Measurements from ENCODE around the gene TTYH1. TPM values are rescaled to one million over a fixed set of nuclear protein-coding genes. Genes with fewer than 3 reads are reported as not detected.
A peak's percentile ranks its signal among the peaks of the same experiment; 100 is the strongest.

TTYH1 gene
- total RNA-seq, 1 donor from 2014 or later: 2.9 TPM

GRCh38 chr19:54470991-54471782 is 55.9 kb downstream of the TTYH1 start:
- no peaks in the 10 kb centered on the region for H3K4me1 Mint-ChIP-seq (ENCODE audit: low read depth, unreplicated experiment)
- H3K4me3 Mint-ChIP-seq (ENCODE audit: unreplicated experiment): peak overlapping the region; percentile 54
- no peak overlapping the region for H3K27ac Mint-ChIP-seq (ENCODE audit: unreplicated experiment)
- no peak for TF ChIP-seq CTCF (IDR thresholded peaks at IDR 0.05; ENCODE audit: partially characterized antibody, unreplicated experiment)
- H3K27me3 Mint-ChIP-seq (ENCODE audit: unreplicated experiment): peaks cover 18% of the 10 kb centered on the region
- H3K36me3 Mint-ChIP-seq (ENCODE audit: unreplicated experiment): no peaks in the 10 kb centered on the region
- peaks cover 2% of the 10 kb centered on the region for H3K9me3 Mint-ChIP-seq (ENCODE audit: unreplicated experiment)
- no peak for DNase-seq

DNA sequence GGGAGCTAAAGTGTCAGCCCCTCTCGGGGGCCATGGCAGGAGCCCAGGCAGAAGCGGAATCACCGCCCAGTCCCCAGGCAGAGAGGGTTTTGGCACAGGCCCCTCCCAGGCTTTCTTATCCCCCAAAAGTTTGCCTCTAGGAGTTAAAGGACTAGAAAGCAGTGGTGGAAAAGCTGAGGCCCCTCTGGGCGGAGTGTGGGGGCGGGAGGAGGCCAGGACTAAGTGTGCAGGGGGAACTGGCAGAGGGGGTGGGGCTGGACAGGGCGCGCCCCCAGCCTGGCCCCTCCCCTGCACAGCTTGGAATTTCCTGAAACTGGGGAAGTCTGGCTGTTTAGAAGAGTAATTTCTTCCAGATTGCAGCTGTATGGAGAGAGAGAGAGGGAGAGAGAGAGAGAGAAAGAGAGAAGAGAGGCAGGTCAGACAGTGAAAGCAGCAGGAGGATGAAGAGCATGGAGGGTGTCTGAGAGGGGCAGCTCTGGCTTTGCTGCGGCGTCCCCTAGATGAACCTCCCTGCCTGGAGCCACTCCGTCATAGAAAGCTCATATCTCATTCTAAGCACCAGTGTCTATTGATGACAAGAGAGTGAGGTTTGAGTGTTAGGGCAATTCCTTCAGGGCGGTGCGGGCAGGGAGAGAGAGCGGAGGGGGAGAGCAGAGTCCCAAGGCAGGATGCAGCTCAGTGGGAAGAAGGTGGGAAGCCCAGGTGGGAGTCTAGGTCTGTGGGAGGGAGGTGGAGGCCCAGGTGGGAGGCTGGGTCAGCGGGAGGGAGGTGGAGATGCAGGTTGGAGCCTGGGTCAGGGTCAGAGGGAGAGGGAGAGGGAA is 58.0 kb downstream of the TTYH1 start, which contains the start of gene CDC42EP5:
Gene CDC42EP5 (minus strand): TSS at position 226 of the 821 bp plus-strand sequence. CDS start 7,749 bp downstream, outside the sequence.
- H3K4me1 Mint-ChIP-seq (ENCODE audit: low read depth, unreplicated experiment): no peaks in the 10 kb centered on the region
- no peak within 1 kb of the TSS for H3K4me3 Mint-ChIP-seq (ENCODE audit: unreplicated experiment)
- no peak for DNase-seq
- peaks cover 16% of the 10 kb centered on the region for H3K27me3 Mint-ChIP-seq (ENCODE audit: unreplicated experiment)
- H3K36me3 Mint-ChIP-seq (ENCODE audit: unreplicated experiment): no peaks in the 10 kb centered on the region
- H3K27ac Mint-ChIP-seq (ENCODE audit: unreplicated experiment): no peak within 1 kb of the TSS
- no peak for TF ChIP-seq CTCF (IDR thresholded peaks at IDR 0.05; ENCODE audit: partially characterized antibody, unreplicated experiment)
- H3K9me3 Mint-ChIP-seq (ENCODE audit: unreplicated experiment): peaks cover 2% of the 10 kb centered on the region

DNA sequence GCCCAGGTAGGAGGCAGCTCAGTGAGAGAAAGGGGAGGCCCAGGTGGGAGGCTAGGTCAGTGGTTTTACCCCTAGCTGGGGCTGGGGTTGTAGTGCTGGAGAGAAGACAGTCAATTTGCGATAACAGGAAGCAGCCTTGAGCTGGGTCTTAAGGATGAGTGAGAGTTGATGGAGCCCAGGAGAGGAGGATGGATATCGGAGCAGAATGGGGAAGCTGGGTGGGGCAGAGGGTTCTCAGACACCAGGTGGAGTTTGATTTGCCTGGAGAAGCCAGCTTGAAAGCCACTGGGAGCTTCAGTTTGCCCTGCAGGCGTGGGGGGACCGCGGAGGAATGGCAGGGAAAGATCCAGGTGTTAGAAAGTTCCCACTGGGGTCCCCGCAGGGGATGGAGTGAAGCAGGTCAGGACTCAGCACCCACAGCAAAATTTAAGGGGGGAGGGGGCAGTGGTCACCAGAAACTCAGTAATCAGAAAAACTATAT is 58.7 kb downstream of the TTYH1 start:
- H3K36me3 Mint-ChIP-seq (ENCODE audit: unreplicated experiment): no peaks in the 10 kb centered on the region
- H3K4me3 Mint-ChIP-seq (ENCODE audit: unreplicated experiment): no peak overlapping the region
- no peaks in the 10 kb centered on the region for H3K4me1 Mint-ChIP-seq (ENCODE audit: low read depth, unreplicated experiment)
- DNase-seq: no peak
- no peak overlapping the region for H3K27ac Mint-ChIP-seq (ENCODE audit: unreplicated experiment)
- peaks cover 14% of the 10 kb centered on the region for H3K27me3 Mint-ChIP-seq (ENCODE audit: unreplicated experiment)
- no peaks in the 10 kb centered on the region for H3K9me3 Mint-ChIP-seq (ENCODE audit: unreplicated experiment)
- no peak for TF ChIP-seq CTCF (IDR thresholded peaks at IDR 0.05; ENCODE audit: partially characterized antibody, unreplicated experiment)

DNA sequence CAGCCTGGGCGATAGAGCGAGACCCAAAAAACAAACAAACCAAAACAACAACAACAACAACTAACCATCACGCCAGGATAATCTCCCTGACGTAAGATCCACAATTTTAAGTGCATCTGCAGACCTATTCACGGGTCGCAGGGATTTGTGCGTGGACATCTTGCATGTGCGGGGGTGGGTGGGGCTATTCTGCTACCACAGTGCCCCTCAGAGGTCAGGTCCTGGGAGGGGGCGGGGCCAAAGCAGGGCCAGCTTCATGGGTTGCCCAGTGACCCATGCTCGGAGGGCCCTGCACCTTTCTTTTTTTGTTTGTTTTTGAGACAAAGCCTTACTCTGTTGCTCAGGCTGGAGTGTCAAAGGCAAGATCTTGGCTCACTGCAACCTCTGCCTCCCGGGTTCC is 60.4 kb downstream of the TTYH1 start:
- no peak for DNase-seq
- no peak overlapping the region for H3K27ac Mint-ChIP-seq (ENCODE audit: unreplicated experiment)
- H3K9me3 Mint-ChIP-seq (ENCODE audit: unreplicated experiment): no peaks in the 10 kb centered on the region
- peaks cover 9% of the 10 kb centered on the region for H3K27me3 Mint-ChIP-seq (ENCODE audit: unreplicated experiment)
- no peak for TF ChIP-seq CTCF (IDR thresholded peaks at IDR 0.05; ENCODE audit: partially characterized antibody, unreplicated experiment)
- H3K36me3 Mint-ChIP-seq (ENCODE audit: unreplicated experiment): no peaks in the 10 kb centered on the region
- H3K4me1 Mint-ChIP-seq (ENCODE audit: low read depth, unreplicated experiment): no peaks in the 10 kb centered on the region
- no peak overlapping the region for H3K4me3 Mint-ChIP-seq (ENCODE audit: unreplicated experiment)

Data from glutamatergic neuron (in vitro differentiated cells).